HepG2 (cell line): Measurements from ENCODE around the gene ATP8B2. TPM values are rescaled to one million over a fixed set of nuclear protein-coding genes. Genes with fewer than 3 reads are reported as not detected.

Source experiments
- ARID5B ChIP-seq: IDR thresholded peaks from 2 replicates; pipeline ENCODE4 v1.4.0; 2020; ENCODE audit warnings: mild to moderate bottlenecking, missing genetic modification reagents
- E2F5 ChIP-seq: sonication (generic); formaldehyde crosslinking; conservative IDR thresholded peaks from 2 replicates; pipeline ENCODE4 v1.4.0; 2020; ENCODE audit warnings: missing genetic modification reagents
- KDM5B ChIP-seq: sonication (generic); formaldehyde crosslinking; IDR thresholded peaks from 2 replicates; pipeline ENCODE4 v1.4.0; 2020; ENCODE audit warnings: missing genetic modification reagents, mild to moderate bottlenecking, borderline replicate concordance
- MAF1 ChIP-seq: sonication (generic); formaldehyde crosslinking; IDR thresholded peaks from 2 replicates; pipeline ENCODE4 v1.5.0; 2020; ENCODE audit warnings: missing genetic modification reagents, borderline replicate concordance
- NFAT5 ChIP-seq: sonication (generic); formaldehyde crosslinking; IDR thresholded peaks from 2 replicates; pipeline ENCODE4 v1.4.0; 2020; ENCODE audit warnings: missing genetic modification reagents
- POLR2G ChIP-seq: fragments of 200-400 bp; formaldehyde crosslinking; IDR thresholded peaks from 2 replicates; pipeline ENCODE4 v1.6.1; 2018; ENCODE audit warnings: mild to moderate bottlenecking, low read depth, low read length, moderate library complexity
- REXO4 ChIP-seq: sonication (generic); formaldehyde crosslinking; IDR thresholded peaks from 2 replicates; pipeline ENCODE4 v1.8.0; 2022; ENCODE audit warnings: missing genetic modification reagents, mild to moderate bottlenecking, borderline replicate concordance
- WIZ ChIP-seq: sonication (generic); formaldehyde crosslinking; IDR thresholded peaks from 2 replicates; pipeline ENCODE4 v1.5.1; 2020; ENCODE audit warnings: mild to moderate bottlenecking, missing genetic modification reagents
- ZBTB7B ChIP-seq: sonication (generic); formaldehyde crosslinking; IDR thresholded peaks from 2 replicates; pipeline ENCODE4 v1.4.0; 2020; ENCODE audit warnings: missing genetic modification reagents
- ZKSCAN5 ChIP-seq: sonication (generic); formaldehyde crosslinking; IDR thresholded peaks from 2 replicates; pipeline ENCODE4 v1.5.1; 2020; ENCODE audit warnings: mild to moderate bottlenecking, missing genetic modification reagents
- ZNF33B ChIP-seq: sonication (generic); formaldehyde crosslinking; IDR thresholded peaks from 2 replicates; pipeline ENCODE4 v1.5.1; 2020; ENCODE audit warnings: mild to moderate bottlenecking, missing genetic modification reagents
- ZNF34 ChIP-seq: sonication (generic); formaldehyde crosslinking; IDR thresholded peaks from 2 replicates; pipeline ENCODE4 v1.4.0; 2020; ENCODE audit warnings: mild to moderate bottlenecking, missing genetic modification reagents, borderline replicate concordance
- ZNF547 ChIP-seq: sonication (generic); formaldehyde crosslinking; IDR thresholded peaks from 2 replicates; pipeline ENCODE4 v1.5.1; 2020; ENCODE audit warnings: mild to moderate bottlenecking, missing genetic modification reagents
- ZNF674 ChIP-seq: sonication (generic); formaldehyde crosslinking; IDR thresholded peaks from 2 replicates; pipeline ENCODE4 v1.5.0; 2020; ENCODE audit warnings: low read depth, mild to moderate bottlenecking, missing genetic modification reagents
- ZNF878 ChIP-seq: sonication (generic); formaldehyde crosslinking; IDR thresholded peaks from 2 replicates; pipeline ENCODE4 v1.8.1; 2023; ENCODE audit warnings: mild to moderate bottlenecking, missing genetic modification reagents, moderate library complexity
- ZSCAN20 ChIP-seq: sonication (generic); formaldehyde crosslinking; IDR thresholded peaks from 2 replicates; pipeline ENCODE4 v1.4.0; 2020; ENCODE audit warnings: missing genetic modification reagents, mild to moderate bottlenecking, borderline replicate concordance
- polyA plus RNA-seq, 8 experiments: library from polyadenylated mRNA; depleted of rRNA in 3 of 8; stranded (reverse) in 7 of 8; unstranded in 1 of 8; fragments of >200 nt; fragmentation: Illumina TruSeq in 4 of 8; extraction: Trizol in 4 of 8; gene quantifications; 2 replicates each; pipeline versions ENCODE4 v1.2.1 to v1.2.3, GENCODE V29; 2011 to 2016; ENCODE audit warnings: low read depth in 4 of 8, missing spikeins in 1 of 8, mixed read lengths in 1 of 8; ENCODE audit not compliant: insufficient read depth in 1 of 8
- total RNA-seq, 5 experiments: library from RNA; depleted of rRNA; stranded (reverse); fragments of >200 nt; fragmentation: Illumina TruSeq; extraction: Trizol; gene quantifications; 2 replicates each; pipeline ENCODE4 v1.2.3, GENCODE V29; 2016; ENCODE audit warnings: low read depth in 1 of 5
- TF ChIP-seq, protein P1 (sequence below): sonication (generic); formaldehyde crosslinking; IDR thresholded peaks from 2 replicates; pipeline ENCODE4 v1.8.0; 2022; ENCODE audit warnings: missing genetic modification reagents, mild to moderate bottlenecking, borderline replicate concordance

Gene ATP8B2
- total and polyA plus RNA-seq, 2 of the 13 experiments (the other 11 are each of a cell fraction or from before 2014, with no cell fraction given) = 20.4 to 39.3 TPM

DNA sequence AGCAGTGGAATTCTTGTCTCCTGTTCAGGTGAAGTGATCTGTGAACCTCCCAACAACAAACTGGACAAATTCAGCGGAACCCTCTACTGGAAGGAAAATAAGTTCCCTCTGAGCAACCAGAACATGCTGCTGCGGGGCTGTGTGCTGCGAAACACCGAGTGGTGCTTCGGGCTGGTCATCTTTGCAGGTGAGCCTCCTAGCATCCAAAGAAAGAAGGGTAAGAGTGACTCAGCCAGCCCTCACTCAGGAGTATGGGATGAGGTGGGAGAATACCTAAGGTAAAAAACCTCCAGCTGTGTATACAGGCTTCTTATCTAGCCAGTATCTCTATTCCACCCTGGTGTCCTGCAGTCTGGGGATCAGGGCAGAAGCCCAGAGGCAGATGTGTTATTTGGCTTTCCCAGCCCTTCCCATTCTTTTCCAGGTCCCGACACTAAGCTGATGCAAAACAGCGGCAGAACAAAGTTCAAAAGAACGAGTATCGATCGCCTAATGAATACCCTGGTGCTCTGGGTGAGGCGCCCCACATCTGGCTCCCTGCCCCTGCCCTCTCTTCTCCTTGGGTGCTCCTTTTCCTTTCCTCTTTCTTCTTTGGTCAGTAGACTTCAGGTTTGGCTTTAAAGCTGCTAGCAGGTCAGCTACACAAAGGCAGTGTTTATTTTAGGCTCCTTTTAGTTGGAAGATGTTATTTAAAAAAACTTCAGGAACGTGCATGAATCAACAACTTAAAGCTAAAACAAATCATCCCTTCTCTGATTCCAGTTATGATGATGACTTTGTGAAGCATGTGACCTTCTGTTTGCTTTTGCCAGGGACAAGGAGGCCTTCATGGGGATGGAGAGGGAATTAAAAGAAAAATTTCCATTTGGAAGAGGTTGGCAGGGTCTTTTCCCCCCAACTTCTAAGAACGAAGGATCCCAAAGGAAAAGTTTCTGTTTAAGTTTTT, 9.0 kb downstream of the ATP8B2 start (continued):
- TF ChIP-seq ZBTB7B (peak; percentile 70; the same call in 1 of the 2 replicates), REXO4 (CRISPR knock-in tag) (no peak), E2F5 (CRISPR knock-in tag) (no peak), ZNF878 (CRISPR knock-in tag) (peak; percentile 55; the same call in 1 of the 2 replicates), NFAT5 (CRISPR knock-in tag) (0 out of 2 replicates have a peak, but pooled peaks have one; percentile 42), MAF1 (CRISPR knock-in tag) (no peak), KDM5B (CRISPR knock-in tag) (no peak), ARID5B (peak; percentile 86), ZNF674 (CRISPR knock-in tag) (no peak), ZNF34 (0 out of 2 replicates have a peak, but pooled peaks have one; percentile 23), ZNF547 (CRISPR knock-in tag) (no peak), WIZ (no peak), ZSCAN20 (CRISPR knock-in tag) (no peak), ZKSCAN5 (CRISPR knock-in tag) (no peak), ZNF33B (CRISPR knock-in tag) (no peak), POLR2G (no peak)
- TF ChIP-seq, protein P1, sequence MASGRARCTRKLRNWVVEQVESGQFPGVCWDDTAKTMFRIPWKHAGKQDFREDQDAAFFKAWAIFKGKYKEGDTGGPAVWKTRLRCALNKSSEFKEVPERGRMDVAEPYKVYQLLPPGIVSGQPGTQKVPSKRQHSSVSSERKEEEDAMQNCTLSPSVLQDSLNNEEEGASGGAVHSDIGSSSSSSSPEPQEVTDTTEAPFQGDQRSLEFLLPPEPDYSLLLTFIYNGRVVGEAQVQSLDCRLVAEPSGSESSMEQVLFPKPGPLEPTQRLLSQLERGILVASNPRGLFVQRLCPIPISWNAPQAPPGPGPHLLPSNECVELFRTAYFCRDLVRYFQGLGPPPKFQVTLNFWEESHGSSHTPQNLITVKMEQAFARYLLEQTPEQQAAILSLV (CRISPR knock-in tag) = no peak
